Cerebellar nuclear complex (tissue), 1 donor: ENCODE measurements around the gene PCED1B.
"Not testable (repeated sequence)": the region's sequence is repeated elsewhere in the genome, so short reads cannot be mapped to it uniquely, and the experiment has no call there.

Experiments
- DNase-seq, 2 experiments: peaks; one replicate each; lab custom pipeline; 2025; lab: John Stamatoyannopoulos, UW

The PCED1B gene

DNA sequence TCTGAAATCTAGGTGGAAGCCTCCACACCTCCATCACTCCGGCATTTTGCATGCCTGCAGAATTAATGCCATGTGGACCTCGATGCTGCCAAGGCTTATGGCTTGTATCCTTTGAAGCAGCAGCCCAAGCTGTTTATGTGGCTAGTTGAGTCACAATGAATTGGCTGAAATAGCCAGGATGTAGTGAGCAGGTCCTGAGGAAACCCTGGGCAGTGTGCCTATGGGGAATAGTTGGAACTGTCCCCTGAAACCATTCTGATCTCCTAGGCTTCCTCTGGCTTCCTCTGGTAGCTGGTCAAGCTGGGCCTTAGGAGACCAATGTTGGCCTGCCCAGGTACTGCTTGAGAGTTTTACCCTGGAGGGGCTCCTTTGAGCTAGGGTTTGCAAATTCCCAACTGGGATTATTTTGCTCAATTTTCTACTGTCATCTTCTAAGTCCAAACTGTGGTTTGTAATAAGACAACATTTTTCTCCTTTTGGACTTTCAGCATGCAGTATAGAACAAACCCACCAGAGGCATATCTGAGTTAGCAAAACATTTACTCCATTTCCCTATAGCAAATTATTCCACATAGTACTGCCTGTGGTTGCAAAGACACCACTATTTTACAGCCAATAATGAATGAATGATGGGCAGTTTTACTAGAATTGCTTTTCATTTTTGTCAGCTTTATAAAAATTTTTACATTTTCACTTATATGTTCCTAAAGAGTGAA lies 85.5 kb downstream of the PCED1B start:
- no peak for DNase-seq

DNA sequence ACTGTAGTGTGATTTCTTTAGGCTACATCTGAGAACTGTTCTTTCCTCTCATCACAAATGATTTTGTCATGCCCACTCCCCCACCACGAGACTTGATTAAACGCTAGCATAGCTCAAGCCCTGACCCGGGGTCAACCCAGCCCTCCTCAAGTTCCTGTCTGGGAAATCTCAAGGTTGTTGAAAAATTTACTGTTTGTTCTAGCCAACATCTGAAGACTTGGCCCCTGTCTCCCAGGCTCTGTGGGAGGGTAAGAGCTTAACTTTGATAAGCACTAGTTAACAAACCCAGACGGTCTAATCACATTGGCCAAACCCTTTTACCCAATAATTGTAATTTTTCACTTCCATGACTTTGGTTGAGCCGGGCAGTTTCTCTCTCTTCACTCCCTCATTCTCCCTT lies 86.5 kb downstream of the PCED1B start:
- DNase-seq: no peak

GRCh38 chr12:47166365-47166764 lies 86.9 kb downstream of the PCED1B start:
- DNase-seq: no peak

DNA sequence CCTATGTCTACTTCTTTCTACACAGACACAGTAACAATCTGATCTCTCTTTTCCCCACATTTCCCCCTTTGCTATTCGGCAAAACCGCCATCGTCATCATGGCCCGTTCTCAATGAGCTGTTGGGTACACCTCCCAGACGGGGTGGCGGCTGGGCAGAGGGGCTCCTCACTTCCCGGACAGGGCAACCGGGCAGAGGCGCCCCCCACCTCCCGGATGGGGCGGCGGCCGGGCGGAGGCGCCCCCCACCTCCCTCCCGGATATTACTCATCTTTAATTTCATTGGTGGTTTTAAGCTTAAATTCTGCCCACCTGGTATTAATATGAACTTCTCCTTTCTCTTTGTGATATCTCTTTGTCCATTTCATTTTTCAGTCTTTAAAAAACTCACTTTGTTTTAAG lies 90.9 kb downstream of the PCED1B start:
- not testable (repeated sequence) for DNase-seq

DNA sequence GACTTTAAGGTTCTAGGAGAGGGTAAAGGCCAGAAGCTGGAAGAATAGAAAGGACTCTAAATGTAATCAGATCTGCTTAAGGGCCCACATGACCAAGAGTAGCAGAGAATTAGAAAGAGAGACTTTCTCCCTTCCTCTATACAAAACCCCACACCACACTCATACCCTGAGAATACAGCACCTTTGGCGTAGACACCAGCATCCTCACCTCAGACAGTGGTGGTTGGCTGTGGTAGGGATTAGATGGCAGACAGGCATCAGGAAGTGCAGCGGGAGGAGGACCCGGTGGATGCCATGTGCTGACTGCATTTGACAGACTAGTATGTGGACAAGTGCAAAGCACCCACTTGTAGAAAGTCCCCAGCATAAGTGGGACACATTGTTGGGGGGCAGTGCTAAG lies 98.6 kb downstream of the PCED1B start:
- DNase-seq: no peak

GRCh38 chr12:47182164-47182938 lies 102.9 kb downstream of the PCED1B start:
- not testable (repeated sequence) for DNase-seq

DNA sequence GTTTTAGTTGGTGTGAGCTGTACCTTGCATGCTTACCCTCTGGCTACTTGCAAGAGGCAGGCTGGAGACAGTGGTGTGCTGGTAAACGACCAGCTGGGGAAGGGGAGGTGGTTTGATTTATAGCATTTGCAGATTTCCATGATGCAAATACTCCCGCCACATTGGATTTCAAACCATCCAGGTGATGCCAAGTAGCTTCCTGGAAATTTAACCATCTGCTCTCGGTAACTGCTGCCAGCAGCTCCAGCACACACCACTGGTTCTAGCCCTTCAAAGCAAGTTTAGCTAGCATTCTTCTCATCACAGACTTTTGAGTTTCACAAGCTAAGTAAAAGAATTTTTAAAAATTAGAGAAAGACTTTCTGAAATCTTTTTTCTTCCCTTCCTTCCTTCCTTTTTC lies 104.8 kb downstream of the PCED1B start:
- no peak for DNase-seq

GRCh38 chr12:47184813-47185212 lies 105.4 kb downstream of the PCED1B start:
- no peak for DNase-seq

DNA sequence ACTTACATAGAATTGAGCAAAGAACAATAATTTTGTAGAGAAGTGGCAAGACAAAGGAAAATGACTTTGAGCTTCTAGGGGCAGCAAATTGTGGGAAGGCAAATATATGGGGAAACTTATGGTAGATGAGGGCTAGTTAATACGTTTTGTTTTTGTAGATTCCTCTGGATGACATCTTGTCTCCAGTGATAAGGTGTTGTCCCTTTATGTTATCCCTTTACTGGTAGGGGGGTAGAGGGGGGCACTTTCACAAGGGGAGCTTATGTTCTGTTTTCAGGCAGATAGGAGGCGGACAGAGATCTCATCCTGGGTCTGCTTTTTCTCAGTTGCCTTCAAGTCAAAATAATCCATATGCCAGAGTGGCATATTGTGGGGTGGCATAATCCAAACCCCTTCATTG lies 106.8 kb downstream of the PCED1B start:
- DNase-seq: no peak

DNA sequence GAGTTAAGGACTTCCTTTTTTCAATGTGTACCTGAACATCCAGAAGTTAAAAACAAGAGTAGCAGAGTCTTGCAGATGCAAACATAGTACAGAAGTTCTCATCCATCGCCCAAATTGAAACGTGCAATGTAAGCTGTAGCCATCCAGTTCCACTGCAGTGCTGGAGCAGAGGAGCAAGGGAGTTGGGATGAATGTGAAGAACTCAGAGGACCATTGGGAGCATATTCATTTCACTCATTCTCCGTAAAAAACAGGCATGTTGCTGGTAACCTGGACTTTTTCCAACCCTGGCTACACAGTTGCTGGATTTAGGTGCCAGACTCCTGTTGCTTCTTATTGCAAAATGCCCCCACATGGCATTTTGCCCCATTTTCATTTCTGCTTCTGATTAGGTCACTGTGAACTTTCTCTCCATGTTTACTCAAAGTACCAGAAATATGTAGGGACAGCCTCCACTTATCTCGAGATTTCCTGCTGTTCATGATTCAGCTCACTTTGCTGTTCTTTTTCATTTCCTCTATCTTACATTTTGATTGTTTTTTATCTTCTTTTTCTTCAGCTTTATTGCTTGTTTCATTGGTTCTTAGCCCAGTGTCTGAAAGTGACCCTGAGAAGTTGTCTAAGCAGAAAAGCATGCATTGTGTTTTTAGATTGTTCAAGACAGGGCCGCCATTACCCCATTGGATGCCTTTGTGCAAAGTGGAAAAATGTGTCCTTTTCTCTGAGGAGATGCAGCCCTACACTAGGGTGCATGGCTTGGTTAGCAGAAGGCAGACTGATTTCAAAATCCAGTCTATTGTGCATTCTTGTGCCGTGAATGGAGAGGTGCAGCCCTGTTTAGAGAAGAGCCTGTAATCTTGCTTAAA lies 109.4 kb downstream of the PCED1B start:
- no peak for DNase-seq

- no peak for DNase-seq
Observed at GRCh38 chr12:47189728-47190127, 110.3 kb downstream of the PCED1B start.

- no peak for DNase-seq
Observed at GRCh38 chr12:47190271-47190750, 110.9 kb downstream of the PCED1B start.

DNA sequence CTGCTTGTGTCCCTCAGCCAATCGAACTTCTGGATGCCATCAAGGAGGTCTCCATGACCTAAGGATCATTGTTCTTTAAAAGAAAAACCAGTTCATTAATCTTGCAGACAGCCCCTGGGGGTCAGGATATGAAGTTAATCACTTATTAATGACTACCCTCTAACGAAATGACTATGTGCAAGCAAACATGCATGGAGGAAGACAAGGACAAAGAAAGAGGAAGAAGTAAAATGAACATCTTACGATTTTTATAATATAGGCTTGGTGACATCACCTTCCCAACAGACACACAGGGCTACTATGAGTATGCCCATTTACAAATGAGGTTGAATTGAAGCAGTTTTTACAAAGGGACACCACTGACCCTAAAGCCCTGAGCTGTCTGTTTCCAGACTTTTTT lies 111.5 kb downstream of the PCED1B start:
- DNase-seq: no peak

DNA sequence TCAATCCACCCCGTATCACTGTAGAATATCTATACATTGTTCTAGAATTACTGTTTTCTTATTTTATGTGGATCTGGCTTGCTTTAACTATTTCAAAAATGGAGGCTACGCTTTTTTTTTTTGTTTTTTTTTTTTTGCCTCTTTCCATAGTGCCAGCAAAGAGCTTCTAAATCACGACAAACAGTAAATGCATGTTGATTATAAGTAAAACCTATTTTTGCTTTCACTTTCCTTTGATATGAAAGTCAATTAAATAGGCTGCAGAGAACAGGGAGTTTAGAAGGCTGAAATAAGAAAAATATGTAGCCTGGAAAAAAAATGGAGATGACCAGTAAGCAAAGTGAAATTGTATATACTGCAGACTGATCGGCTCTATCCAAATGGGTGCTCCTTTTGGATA lies 112.6 kb downstream of the PCED1B start:
- DNase-seq: no peak

GRCh38 chr12:47193066-47193465 lies 113.6 kb downstream of the PCED1B start:
- no peak for DNase-seq

GRCh38 chr12:47194501-47194900 lies 115.1 kb downstream of the PCED1B start:
- DNase-seq: no peak

DNA sequence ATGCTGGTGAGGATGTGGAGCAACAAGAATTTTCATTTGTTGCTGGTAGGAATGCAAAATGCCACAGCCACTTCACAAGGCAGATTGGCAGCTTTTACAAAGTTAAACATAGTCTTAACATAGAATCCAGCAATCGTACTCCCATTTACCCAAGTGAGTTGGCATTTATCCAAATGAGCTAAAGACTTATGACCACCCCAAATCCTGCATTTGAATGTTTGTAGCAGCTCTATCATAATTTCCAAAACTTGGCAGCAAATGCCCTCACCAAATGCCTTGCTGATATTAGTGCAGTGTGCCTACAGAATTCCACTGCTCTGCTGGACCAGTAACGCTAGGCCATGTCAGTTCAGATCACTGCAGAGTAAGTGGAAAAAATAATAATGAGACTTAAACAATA lies 121.0 kb downstream of the PCED1B start:
- no peak for DNase-seq

GRCh38 chr12:47201190-47201589 lies 121.8 kb downstream of the PCED1B start:
- DNase-seq: not testable (repeated sequence)

GRCh38 chr12:47202176-47202575 lies 122.8 kb downstream of the PCED1B start:
- no peak for DNase-seq

- DNase-seq: no peak
Observed at GRCh38 chr12:47205532-47206449, 126.4 kb downstream of the PCED1B start.
